NOMO-1 (cell line): ENCODE measurements around the gene DEGS1.
A peak's percentile ranks its signal among the peaks of the same experiment; 100 is the strongest.
"Not testable (repeated sequence)": the region's sequence is repeated elsewhere in the genome, so short reads cannot be mapped to it uniquely, and the experiment has no call there.

ENCODE experiments used
- DNase-seq, 2 experiments: peaks; one replicate each; lab custom pipeline; 2025; ENCODE audit not compliant: unreplicated experiment in 2 of 2; lab: John Stamatoyannopoulos, UW

DEGS1 gene

GRCh38 chr1:224180783-224181452, 2.1 kb upstream of the DEGS1 start:
- no peak for DNase-seq

- no peak for DNase-seq
Measured at GRCh38 chr1:224181453-224181810, 1.6 kb upstream of the DEGS1 start.

- peak in 1 of 2 experiments; percentile 27 for DNase-seq
Measured at GRCh38 chr1:224182057-224182865, 779 bp upstream of the DEGS1 start.

- DNase-seq, result peak; percentile 44 to 53
Measured at GRCh38 chr1:224183591-224184312, 712 bp downstream of the DEGS1 start.

- DNase-seq, result no peak
Measured at GRCh38 chr1:224185208-224185607, 2.2 kb downstream of the DEGS1 start.

GRCh38 chr1:224188286-224188685, 5.2 kb downstream of the DEGS1 start:
- no peak for DNase-seq

- no peak for DNase-seq
Measured at GRCh38 chr1:224189561-224189960, 6.5 kb downstream of the DEGS1 start.

- DNase-seq, result no peak
Measured at GRCh38 chr1:224192082-224192788, 9.2 kb downstream of the DEGS1 start.

- no peak for DNase-seq
Measured at GRCh38 chr1:224193319-224193966, 10.4 kb downstream of the DEGS1 start.

GRCh38 chr1:224196813-224197600, 14.0 kb downstream of the DEGS1 start:
- peak in 1 of 2 experiments; percentile 34 for DNase-seq

GRCh38 chr1:224198572-224198971, 15.5 kb downstream of the DEGS1 start:
- no peak for DNase-seq

GRCh38 chr1:224199679-224200078, 16.6 kb downstream of the DEGS1 start:
- DNase-seq, result no peak

- DNase-seq, result no peak
Measured at GRCh38 chr1:224201383-224201782, 18.3 kb downstream of the DEGS1 start.

GRCh38 chr1:224201853-224202252, 18.8 kb downstream of the DEGS1 start:
- no peak for DNase-seq

- DNase-seq, result peak; percentile 70 to 87
Measured at GRCh38 chr1:224203243-224204016, 20.4 kb downstream of the DEGS1 start.

GRCh38 chr1:224205438-224205840, 22.4 kb downstream of the DEGS1 start:
- DNase-seq, result peak; percentile 35 to 38

GRCh38 chr1:224205931-224206538, 23.0 kb downstream of the DEGS1 start:
- DNase-seq, result not testable (repeated sequence)

GRCh38 chr1:224211206-224211962, 28.3 kb downstream of the DEGS1 start:
- no peak for DNase-seq
